Stomach (tissue), 19 donors: Measurements from ENCODE around the gene ACE. TPM values are rescaled to one million over a fixed set of nuclear protein-coding genes. Genes with fewer than 3 reads are reported as not detected.

ENCODE experiments used
- DNase-seq, 2 donors: peaks; one replicate each; pipeline versions ENCODE4 v3.0.0 to v3.0.0-alpha.2; 2013 to 2019
- H3K27ac ChIP-seq, 5 donors: fragments of 200-600 bp in 4 of 5; sonication (generic) in 4 of 5; one replicate each; pipeline ENCODE4 v1.5.1; 2013 to 2019; ENCODE audit warnings: mild to moderate bottlenecking in 1 of 5, moderate library complexity in 1 of 5
- H3K27me3 ChIP-seq, 3 donors: fragments of 200-600 bp; sonication (generic); one replicate each; pipeline ENCODE4 v1.5.1; 2017 to 2019; ENCODE audit warnings: mixed run types in 1 of 3
- H3K36me3 ChIP-seq, 4 donors: fragments of 200-600 bp; sonication (generic); 1 replicate in 3 of 4; 2 replicates in 1 of 4; pipeline ENCODE4 v1.5.1; 2016 to 2019
- H3K4me1 ChIP-seq, 4 donors: fragments of 200-600 bp; sonication (generic); one replicate each; pipeline ENCODE4 v1.5.1; 2016 to 2019
- H3K4me3 ChIP-seq, 4 donors: fragments of 200-600 bp; sonication (generic) in 3 of 4; one replicate each; pipeline ENCODE4 v1.5.1; 2016 to 2019; ENCODE audit warnings: mild to moderate bottlenecking in 1 of 4
- H3K9me3 ChIP-seq, 4 donors: fragments of 200-600 bp; sonication (generic); one replicate each; pipeline ENCODE4 v1.5.1; 2016 to 2019
- EP300 ChIP-seq: sonication (generic); formaldehyde crosslinking; IDR thresholded peaks from one replicate; pipeline ENCODE4 v1.6.1; 2017; ENCODE audit warnings: antibody characterized with exemption
- POLR2A ChIP-seq, 4 donors: fragments of 450-650 bp; IDR thresholded peaks; one replicate each; pipeline ENCODE4 v1.6.1; 2016; ENCODE audit warnings: antibody characterized with exemption in 4 of 4, control low read depth in 2 of 4, mild to moderate bottlenecking in 1 of 4, moderate library complexity in 1 of 4
- POLR2AphosphoS5 ChIP-seq, 3 donors: sonication (generic); formaldehyde crosslinking; IDR thresholded peaks; one replicate each; pipeline ENCODE4 v1.6.1; 2016; ENCODE audit warnings: antibody characterized with exemption in 3 of 3
- WGBS, 5 donors: extraction: QIAGEN DNeasy Blood & Tissue Kit in 3 of 5; methylation state at CpG; one replicate each; pipeline versions ENCODE4 v1.1.5 to v1.1.7; 2013 to 2018; 5-methylcytosine and 5-hydroxymethylcytosine counted together
- intact Hi-C: fragments of 100-400 bp; cut with DNase I; formaldehyde crosslinking; loops from one replicate; pipeline ENCODE4 v1.15.1; 2023; ENCODE audit warnings: low total_unique reads
- long read RNA-seq, 10 donors: transcript quantifications; one replicate each; lab custom pipeline, GENCODE V29; 2026
- polyA plus RNA-seq, 3 donors: library from polyadenylated mRNA; stranded (reverse); fragments of 200-250 nt; gene quantifications; one replicate each; pipeline ENCODE4 v1.2.3, GENCODE V29; 2013
- total RNA-seq, 5 donors: library from RNA; depleted of rRNA; stranded (reverse); fragments of >200 nt; gene quantifications; one replicate each; pipeline versions ENCODE4 v1.1.0 to v1.2.3, GENCODE V29; 2014 to 2016
- TF ChIP-seq, protein P1 (sequence below), 7 experiments: fragments of 450-650 bp in 4 of 7; fragments of 200-600 bp in 3 of 7; sonication (generic) in 3 of 7; IDR thresholded peaks; one replicate each; pipeline ENCODE4 v1.5.1; 2016 to 2019; ENCODE audit warnings: antibody characterized with exemption in 7 of 7, control low read depth in 2 of 7, mild to moderate bottlenecking in 1 of 7
- donor health status: healthy with polysubstance abuse.
- donor health status: Bipolar disorder and iron deficiency.
- donor health status: healthy.

Gene ACE
- total RNA-seq (100 to 1,000 TPM in 1 of 5 donors, 10 to 100 TPM in 1, 1 to 10 TPM in 3; 3.6 to 232 (median 6.8) TPM), polyA plus RNA-seq (1 to 10 TPM; 1.3 to 2.7 (median 2.6) TPM)
- long read RNA-seq, donor 1: 0 reads
- long read RNA-seq, donor 2, partial matches to known transcripts: 0 of 2 reads
- long read RNA-seq, donor 2, other reads (novel, unspliced or antisense): 0 of 2 reads
- long read RNA-seq, donor 3: 0 reads
- long read RNA-seq, donor 4: 0 reads
- long read RNA-seq, donor 5: 0 reads
- long read RNA-seq, donor 6: 0 reads
- long read RNA-seq, donor 7: 0 reads
- long read RNA-seq, donor 8: 0 reads
- long read RNA-seq, donor 9, partial matches to known transcripts: 0 of 1 reads
- long read RNA-seq, donor 9, other reads (novel, unspliced or antisense): 0 of 1 reads
- long read RNA-seq, donor 10, full-length matches to known transcripts: 1 of 1 reads
- long read RNA-seq, donor 10, partial matches to known transcripts: 0 of 1 reads
- long read RNA-seq, donor 10, other reads (novel, unspliced or antisense): 0 of 1 reads

DNA sequence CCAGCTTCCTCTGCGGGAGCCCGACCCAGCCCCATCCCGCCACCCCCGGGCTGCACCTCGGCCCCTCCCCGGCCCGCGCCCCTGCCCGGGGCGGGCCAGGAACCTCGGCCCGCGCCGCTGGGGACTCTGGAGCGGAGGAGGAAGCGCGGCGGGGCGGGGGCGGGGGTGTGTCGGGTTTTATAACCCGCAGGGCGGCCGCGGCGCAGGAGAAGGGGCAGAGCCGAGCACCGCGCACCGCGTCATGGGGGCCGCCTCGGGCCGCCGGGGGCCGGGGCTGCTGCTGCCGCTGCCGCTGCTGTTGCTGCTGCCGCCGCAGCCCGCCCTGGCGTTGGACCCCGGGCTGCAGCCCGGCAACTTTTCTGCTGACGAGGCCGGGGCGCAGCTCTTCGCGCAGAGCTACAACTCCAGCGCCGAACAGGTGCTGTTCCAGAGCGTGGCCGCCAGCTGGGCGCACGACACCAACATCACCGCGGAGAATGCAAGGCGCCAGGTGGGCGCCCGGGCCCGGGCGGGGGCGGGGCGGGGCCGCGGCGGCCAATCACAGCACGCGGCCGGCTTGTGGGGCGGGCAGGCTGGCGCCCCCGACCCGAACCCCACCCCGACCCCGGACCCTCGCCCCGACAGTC, at the start of gene ACE:
Gene ACE (plus strand): TSS at position 208 of the 626 bp plus-strand sequence. CDS start 34 bp downstream, at position 242.
- peak; percentile 37 to 81 for DNase-seq
- peaks cover 0 to 64% (median 20%) of the 10 kb centered on the region in 3 donors for H3K27me3 ChIP-seq
- H3K27ac ChIP-seq: peak within 1 kb of the TSS in 4 of 5 donors; percentile 29 to 61 (median 60)
- intact Hi-C loops: loop anchor here (5.0 kb wide), 1 partner anchor 50 kb away; no protein-coding TSS in a partner anchor
- WGBS, 5 donors: 0 to 3% (median 1%) methylated on average over 13 to 78 of the region's 78 CpGs
- TF ChIP-seq POLR2AphosphoS5 (IDR thresholded peaks at IDR 0.05) (no peak), EP300 (no peak), POLR2A (IDR thresholded peaks at IDR 0.05) (no peak)
- TF ChIP-seq, protein P1, sequence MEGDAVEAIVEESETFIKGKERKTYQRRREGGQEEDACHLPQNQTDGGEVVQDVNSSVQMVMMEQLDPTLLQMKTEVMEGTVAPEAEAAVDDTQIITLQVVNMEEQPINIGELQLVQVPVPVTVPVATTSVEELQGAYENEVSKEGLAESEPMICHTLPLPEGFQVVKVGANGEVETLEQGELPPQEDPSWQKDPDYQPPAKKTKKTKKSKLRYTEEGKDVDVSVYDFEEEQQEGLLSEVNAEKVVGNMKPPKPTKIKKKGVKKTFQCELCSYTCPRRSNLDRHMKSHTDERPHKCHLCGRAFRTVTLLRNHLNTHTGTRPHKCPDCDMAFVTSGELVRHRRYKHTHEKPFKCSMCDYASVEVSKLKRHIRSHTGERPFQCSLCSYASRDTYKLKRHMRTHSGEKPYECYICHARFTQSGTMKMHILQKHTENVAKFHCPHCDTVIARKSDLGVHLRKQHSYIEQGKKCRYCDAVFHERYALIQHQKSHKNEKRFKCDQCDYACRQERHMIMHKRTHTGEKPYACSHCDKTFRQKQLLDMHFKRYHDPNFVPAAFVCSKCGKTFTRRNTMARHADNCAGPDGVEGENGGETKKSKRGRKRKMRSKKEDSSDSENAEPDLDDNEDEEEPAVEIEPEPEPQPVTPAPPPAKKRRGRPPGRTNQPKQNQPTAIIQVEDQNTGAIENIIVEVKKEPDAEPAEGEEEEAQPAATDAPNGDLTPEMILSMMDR (IDR thresholded peaks at IDR 0.05): no peak
- no peaks in the 10 kb centered on the region for H3K9me3 ChIP-seq
- H3K4me3 ChIP-seq: peak within 1 kb of the TSS; percentile 52 to 72 (median 61)
- H3K4me1 ChIP-seq: peaks cover 28 to 54% (median 46%) of the 10 kb centered on the region in 4 donors
- H3K36me3 ChIP-seq: no peaks in the 10 kb centered on the region

DNA sequence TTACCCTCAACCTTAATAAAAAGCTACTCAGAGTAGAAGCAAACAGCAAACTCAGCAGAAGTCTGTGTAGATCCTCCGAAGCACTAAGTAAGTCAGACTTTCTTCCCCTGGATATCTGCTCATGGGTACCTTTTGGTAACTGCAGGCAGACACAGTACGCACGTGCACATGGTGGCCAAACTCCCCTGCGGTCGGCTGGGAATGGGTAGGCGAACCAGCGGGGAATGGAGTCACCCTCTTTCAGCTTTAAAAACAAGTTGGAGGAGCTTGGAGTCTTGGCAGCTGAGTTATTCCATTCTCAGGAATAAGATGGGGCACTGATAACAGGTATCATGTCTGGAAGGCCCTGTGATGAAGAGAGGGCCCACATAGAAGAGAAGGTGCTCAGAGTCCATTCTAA, 47.1 kb upstream of the ACE start:
- Histone ChIP-seq H3K4me3 (no peak overlapping the region), H3K4me1 (peaks cover 29 to 57% (median 50%) of the 10 kb centered on the region in 4 donors), H3K27me3 (no peaks in the 10 kb centered on the region), H3K36me3 (peaks cover 0 to 7% (median 0%) of the 10 kb centered on the region in 4 donors), H3K27ac (no peak overlapping the region), H3K9me3 (no peaks in the 10 kb centered on the region)
- TF ChIP-seq POLR2AphosphoS5 (IDR thresholded peaks at IDR 0.05) (no peak), EP300 (no peak), POLR2A (IDR thresholded peaks at IDR 0.05) (no peak)
- TF ChIP-seq, protein P1 (IDR thresholded peaks at IDR 0.05): no peak
- DNase-seq: no peak
- 90 to 94% (median 94%) methylated on average over 7 of the region's 7 CpGs for WGBS, 5 donors
- intact Hi-C loops: loop anchor here (5.0 to 10.0 kb wide), 3 partner anchors 48 to 725 kb away; partner anchors contain the start of gene ACE

DNA sequence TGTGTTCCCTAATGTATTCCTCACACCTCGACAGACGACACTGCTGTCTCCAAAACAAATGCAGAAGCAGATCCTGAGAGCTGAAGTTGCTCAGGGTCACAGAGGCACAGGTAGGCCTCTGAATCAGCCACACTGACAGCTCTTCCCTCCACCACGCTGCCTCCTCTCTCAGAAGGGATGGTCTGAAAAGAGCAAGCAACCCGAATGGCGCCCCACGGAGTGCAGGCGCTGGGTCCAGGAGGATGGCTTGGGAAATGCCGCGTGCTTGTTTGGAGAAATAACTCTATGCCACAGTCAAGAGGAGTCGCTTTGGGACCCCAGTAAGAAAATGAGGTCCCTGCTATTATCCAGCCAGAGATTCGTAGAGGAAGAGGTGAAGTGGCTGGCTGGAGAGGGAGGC, 46.6 kb upstream of the ACE start:
- no peaks in the 10 kb centered on the region for H3K9me3 ChIP-seq
- 88 to 94% (median 89%) methylated on average over 10 to 11 of the region's 11 CpGs for WGBS, 5 donors
- TF ChIP-seq EP300: no peak
- no peak for TF ChIP-seq POLR2AphosphoS5 (IDR thresholded peaks at IDR 0.05)
- TF ChIP-seq, protein P1 (IDR thresholded peaks at IDR 0.05): no peak
- TF ChIP-seq POLR2A (IDR thresholded peaks at IDR 0.05): no peak
- intact Hi-C loops: no loop called here
- no peak overlapping the region for H3K27ac ChIP-seq
- DNase-seq: no peak
- no peak overlapping the region for H3K4me3 ChIP-seq
- H3K27me3 ChIP-seq: no peaks in the 10 kb centered on the region
- peaks cover 0 to 7% (median 0%) of the 10 kb centered on the region in 4 donors for H3K36me3 ChIP-seq
- peaks cover 34 to 62% (median 55%) of the 10 kb centered on the region in 4 donors for H3K4me1 ChIP-seq

DNA sequence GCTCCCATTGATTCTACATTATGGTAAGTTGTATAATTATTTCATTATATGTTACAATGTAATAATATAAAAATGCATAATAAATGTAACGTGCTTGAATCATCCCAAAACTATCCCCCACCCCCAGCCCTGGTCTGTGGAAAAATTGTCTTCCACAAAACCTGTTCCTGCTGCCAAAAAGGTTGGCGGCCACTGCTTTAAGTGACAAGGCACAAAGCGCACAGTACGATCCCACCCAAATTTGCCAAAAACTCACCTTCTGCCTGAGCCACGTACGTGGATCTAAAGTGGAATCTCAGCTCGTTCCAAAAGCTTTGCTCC, 45.3 kb upstream of the ACE start:
- TF ChIP-seq POLR2A (IDR thresholded peaks at IDR 0.05) (no peak), POLR2AphosphoS5 (IDR thresholded peaks at IDR 0.05) (no peak), EP300 (no peak)
- TF ChIP-seq, protein P1 (IDR thresholded peaks at IDR 0.05): no peak
- DNase-seq: no peak
- WGBS, 5 donors: 54 to 74% (median 69%) methylated on average over 7 of the region's 7 CpGs
- no peaks in the 10 kb centered on the region for H3K9me3 ChIP-seq
- intact Hi-C loops: no loop called here
- peaks cover 0 to 7% (median 2%) of the 10 kb centered on the region in 4 donors for H3K36me3 ChIP-seq
- no peak overlapping the region for H3K4me3 ChIP-seq
- H3K27me3 ChIP-seq: no peaks in the 10 kb centered on the region
- peak overlapping the region; percentile 70 to 89 (median 82) for H3K27ac ChIP-seq
- H3K4me1 ChIP-seq: peaks cover 47 to 71% (median 65%) of the 10 kb centered on the region in 4 donors
